ENCODE measurements around the gene MLYCD.

The MLYCD gene

DNA sequence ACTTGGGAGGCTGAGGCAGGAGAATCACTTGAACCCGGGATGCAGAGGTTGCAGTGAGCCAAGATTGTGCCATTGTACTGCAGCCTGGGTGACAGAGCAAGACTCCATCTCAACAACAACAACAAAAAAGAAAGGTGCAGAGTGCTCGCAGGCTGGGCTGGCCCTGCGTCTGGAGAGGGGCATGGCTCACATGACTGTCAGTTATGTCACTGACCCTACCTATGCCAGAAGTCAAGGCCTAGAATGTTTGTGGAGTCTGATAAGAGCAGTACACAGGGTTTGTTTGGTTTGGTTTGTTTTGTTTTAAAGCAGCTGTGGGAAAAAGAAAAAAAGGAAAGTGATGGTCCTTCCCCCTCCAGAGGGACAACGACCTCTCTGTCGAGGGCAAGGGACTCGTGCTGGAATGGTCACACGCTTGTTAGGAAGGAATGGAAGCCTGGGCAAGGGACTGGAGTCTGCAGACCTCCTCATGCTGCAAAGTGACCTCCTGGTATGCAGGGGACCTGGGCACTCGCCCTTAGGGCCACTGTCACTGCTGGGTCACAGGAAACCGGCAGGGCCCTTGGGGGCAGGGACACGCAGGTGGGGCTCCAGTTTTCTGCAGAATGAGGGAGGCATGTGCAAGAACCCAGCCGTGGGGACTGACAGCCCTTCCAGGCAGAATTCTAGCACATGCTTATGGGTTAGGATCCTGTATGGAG is 44.0 kb downstream of the MLYCD start:
- Histone ChIP-seq H3K9me3 (no peaks in the 10 kb centered on the region), H3K36me3 (no peaks in the 10 kb centered on the region), H3K27me3 (no peaks in the 10 kb centered on the region), H3K4me3 (ENCODE audit: low read depth, low read length) (no peak overlapping the region), H3K4me1 (no peaks in the 10 kb centered on the region)
- no peak for DNase-seq
- TF ChIP-seq, protein P1, sequence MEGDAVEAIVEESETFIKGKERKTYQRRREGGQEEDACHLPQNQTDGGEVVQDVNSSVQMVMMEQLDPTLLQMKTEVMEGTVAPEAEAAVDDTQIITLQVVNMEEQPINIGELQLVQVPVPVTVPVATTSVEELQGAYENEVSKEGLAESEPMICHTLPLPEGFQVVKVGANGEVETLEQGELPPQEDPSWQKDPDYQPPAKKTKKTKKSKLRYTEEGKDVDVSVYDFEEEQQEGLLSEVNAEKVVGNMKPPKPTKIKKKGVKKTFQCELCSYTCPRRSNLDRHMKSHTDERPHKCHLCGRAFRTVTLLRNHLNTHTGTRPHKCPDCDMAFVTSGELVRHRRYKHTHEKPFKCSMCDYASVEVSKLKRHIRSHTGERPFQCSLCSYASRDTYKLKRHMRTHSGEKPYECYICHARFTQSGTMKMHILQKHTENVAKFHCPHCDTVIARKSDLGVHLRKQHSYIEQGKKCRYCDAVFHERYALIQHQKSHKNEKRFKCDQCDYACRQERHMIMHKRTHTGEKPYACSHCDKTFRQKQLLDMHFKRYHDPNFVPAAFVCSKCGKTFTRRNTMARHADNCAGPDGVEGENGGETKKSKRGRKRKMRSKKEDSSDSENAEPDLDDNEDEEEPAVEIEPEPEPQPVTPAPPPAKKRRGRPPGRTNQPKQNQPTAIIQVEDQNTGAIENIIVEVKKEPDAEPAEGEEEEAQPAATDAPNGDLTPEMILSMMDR (IDR thresholded peaks at IDR 0.05; ENCODE audit: low read depth, low read length): no peak

DNA sequence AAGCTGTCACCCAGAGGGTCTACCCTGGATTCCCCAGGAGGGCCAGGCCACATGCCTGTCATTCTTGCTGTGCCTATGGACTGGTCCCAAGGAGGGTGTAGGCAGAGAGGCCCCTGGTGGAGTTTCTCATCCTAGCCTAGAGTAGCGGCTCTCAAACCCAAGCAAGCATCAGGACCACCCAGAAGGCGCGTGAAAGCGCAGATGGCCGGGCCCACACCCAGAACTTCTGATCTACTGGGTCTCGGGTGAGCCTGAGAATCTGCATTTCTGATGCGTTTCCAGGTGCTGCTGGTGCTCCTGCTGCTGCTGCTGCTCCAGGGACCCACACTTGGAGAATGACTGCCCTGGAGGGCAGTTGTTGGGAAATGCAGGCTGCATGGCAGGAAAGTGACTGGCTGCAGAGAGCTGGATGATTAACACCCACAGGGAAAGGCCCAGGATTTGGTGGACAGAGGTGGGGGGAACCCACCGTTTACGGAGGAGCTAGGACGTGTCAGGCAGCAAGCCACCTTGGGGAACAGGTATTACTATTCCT is 44.7 kb downstream of the MLYCD start:
- Histone ChIP-seq H3K4me3 (ENCODE audit: low read depth, low read length) (no peak overlapping the region), H3K36me3 (no peaks in the 10 kb centered on the region), H3K9me3 (no peaks in the 10 kb centered on the region), H3K27me3 (no peaks in the 10 kb centered on the region), H3K4me1 (no peaks in the 10 kb centered on the region)
- TF ChIP-seq, protein P1 (IDR thresholded peaks at IDR 0.05; ENCODE audit: low read depth, low read length): no peak
- no peak for DNase-seq

DNA sequence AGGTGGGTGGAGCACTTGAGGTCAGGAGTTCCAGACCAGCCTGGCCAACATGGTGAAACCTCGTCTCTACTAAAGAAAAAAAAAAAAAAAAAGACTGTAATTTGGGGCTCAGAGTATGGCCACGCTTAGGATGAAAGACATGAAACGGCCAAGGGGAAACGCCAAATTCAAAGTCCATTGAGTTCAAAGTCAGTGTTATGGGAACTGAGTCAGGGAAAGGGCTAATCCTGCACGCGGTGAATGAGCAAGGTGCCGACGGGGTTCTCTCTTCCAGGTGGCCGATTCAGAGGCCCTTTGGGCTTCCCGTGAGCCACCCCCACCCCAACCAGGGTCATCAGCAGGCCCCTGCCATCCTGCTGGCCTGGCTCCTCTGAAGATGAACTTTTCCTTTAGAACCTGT is 46.7 kb downstream of the MLYCD start:
- TF ChIP-seq, protein P1 (IDR thresholded peaks at IDR 0.05; ENCODE audit: low read depth, low read length): no peak
- no peak for DNase-seq
- Histone ChIP-seq H3K27me3 (no peaks in the 10 kb centered on the region), H3K4me1 (no peaks in the 10 kb centered on the region), H3K36me3 (no peaks in the 10 kb centered on the region), H3K9me3 (no peaks in the 10 kb centered on the region), H3K4me3 (ENCODE audit: low read depth, low read length) (no peak overlapping the region)

DNA sequence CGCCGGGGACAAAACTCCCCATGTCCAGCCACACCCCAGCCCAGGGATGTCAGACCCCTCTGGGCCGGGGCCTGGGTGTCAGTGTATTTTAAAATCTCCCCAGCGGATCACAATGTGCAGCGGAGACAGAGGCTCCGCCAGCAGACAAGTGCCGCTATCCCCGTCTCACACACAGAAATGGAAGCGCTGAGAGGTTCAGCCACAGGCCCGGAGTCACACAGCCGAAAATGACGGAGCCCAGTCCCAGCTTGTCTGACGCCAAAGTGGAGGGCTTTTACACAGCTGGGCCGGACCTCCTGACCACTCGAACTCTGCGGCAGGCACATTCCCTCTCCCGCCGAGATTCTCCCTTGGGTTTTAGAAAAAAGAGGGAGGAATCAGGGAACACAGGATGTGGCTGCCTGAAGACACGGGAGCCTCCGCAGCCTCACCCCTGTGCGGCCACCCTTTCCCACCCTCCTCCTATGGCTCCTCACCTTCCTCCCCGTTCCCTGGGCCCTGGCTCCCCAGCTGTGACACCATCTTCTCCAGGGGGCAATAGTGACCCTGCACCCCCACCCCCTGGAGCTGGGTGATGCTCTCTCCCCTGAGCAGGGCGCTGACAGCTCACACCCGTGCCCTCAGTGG is 47.4 kb downstream of the MLYCD start:
- H3K36me3 ChIP-seq: no peaks in the 10 kb centered on the region
- no peaks in the 10 kb centered on the region for H3K27me3 ChIP-seq
- no peak overlapping the region for H3K4me3 ChIP-seq (ENCODE audit: low read depth, low read length)
- DNase-seq: no peak
- no peaks in the 10 kb centered on the region for H3K4me1 ChIP-seq
- TF ChIP-seq, protein P1 (IDR thresholded peaks at IDR 0.05; ENCODE audit: low read depth, low read length): no peak
- no peaks in the 10 kb centered on the region for H3K9me3 ChIP-seq

DNA sequence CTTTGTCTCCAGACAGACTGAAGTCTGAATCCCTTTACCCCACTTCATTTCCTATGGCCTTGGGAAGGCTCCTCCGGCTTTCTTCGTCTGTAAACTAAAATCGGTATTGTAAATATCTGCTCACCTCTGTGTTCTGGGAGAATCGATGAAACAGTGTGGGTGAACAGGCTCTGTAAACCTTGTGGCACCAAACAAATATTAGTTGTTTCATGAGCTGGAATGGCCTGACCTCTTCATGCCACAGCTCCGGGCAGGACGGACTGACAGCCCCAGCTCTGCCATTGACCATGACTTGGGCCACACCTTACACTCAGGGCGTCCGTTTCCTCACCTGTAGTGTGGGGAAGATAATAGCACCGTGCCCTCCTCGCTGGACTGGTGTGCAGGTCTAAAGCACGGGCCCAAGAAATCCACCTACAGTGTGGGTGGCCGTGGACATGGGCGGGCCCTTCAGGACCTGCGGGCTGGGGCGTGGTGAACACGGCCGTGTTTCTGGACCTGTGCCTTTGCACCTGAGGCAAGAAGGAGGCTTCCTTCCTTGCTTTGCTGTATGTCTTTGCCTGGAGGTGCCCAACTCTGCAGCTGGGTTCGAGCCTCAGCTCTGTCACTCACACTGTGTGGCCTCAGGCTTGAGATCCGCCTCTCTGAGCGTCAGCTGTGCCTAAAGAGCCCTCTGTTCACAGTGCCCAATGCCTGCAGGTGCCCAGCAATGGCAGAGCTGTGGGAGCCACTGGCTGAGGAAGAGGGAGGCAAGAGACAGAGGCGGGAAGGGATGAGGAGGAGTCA is 48.1 kb downstream of the MLYCD start:
- H3K9me3 ChIP-seq: no peaks in the 10 kb centered on the region
- H3K36me3 ChIP-seq: no peaks in the 10 kb centered on the region
- no peaks in the 10 kb centered on the region for H3K27me3 ChIP-seq
- H3K4me1 ChIP-seq: no peaks in the 10 kb centered on the region
- DNase-seq: no peak
- TF ChIP-seq, protein P1 (IDR thresholded peaks at IDR 0.05; ENCODE audit: low read depth, low read length): no peak
- H3K4me3 ChIP-seq (ENCODE audit: low read depth, low read length): no peak overlapping the region
